Measurements from ENCODE around the gene ABAT.

ABAT gene

DNA sequence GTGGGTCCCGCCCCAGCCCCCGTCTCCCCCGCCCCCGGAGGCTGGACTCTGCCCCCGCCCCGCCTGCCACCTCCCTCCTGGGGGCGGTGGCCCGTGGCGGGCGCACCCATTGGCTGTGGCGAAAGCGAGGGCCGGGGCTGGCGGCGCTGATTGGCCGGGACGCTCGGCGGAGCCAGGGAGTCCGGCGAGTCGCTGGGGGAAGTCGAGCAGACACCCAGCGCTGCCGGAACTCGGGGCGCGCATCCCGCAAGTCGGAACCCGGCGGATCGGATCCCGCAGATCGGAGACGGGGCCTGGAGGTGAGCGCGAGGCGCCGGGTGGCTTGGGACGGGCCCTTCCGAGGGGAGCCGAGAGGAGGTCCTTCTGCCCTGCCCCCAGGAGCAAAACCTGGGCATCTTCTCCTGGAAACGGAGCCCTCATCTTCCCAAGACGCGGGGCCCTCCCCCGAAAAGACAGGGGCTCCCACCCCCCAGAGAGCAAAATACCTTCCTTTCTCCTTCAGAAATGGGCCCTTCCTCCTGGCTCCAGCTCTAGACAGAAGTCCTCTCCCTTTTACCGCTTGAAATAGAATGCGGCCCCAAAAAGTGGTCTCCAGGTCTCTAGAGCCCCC is at the start of gene ABAT:
ABAT (plus strand) TSS at position 205 of the 610 bp plus-strand sequence. CDS start 61,123 bp downstream, outside the sequence.
- DNase-seq: peak; percentile 92

GRCh38 chr16:8625491-8626087 is 48.8 kb upstream of the ABAT start:
- no peak for DNase-seq

DNA sequence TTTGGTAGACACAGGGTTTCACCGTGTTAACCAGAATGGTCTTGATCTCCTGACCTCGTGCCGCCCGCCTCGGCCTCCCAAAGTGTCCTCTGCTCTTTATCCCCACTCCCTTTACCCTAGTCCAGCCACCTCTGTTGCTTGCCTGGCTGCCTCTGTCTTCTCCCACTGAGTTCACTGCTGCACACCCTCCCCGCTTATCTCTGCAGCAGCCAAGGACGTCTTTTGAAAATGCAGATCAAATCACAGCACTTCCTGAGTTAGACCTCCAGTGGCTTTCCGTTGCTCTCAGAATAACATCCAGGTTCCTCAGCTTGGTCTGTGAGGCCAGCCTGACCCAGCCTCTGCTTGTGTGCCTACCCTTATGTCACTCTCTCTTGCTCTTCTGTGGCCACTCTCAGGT is 47.5 kb upstream of the ABAT start:
- no peak for DNase-seq

- DNase-seq: no peak
These were observed 47.0 kb upstream of the ABAT start for GRCh38 chr16:8627456-8627855.

GRCh38 chr16:8628981-8629725 is 45.3 kb upstream of the ABAT start:
- no peak for DNase-seq

DNA sequence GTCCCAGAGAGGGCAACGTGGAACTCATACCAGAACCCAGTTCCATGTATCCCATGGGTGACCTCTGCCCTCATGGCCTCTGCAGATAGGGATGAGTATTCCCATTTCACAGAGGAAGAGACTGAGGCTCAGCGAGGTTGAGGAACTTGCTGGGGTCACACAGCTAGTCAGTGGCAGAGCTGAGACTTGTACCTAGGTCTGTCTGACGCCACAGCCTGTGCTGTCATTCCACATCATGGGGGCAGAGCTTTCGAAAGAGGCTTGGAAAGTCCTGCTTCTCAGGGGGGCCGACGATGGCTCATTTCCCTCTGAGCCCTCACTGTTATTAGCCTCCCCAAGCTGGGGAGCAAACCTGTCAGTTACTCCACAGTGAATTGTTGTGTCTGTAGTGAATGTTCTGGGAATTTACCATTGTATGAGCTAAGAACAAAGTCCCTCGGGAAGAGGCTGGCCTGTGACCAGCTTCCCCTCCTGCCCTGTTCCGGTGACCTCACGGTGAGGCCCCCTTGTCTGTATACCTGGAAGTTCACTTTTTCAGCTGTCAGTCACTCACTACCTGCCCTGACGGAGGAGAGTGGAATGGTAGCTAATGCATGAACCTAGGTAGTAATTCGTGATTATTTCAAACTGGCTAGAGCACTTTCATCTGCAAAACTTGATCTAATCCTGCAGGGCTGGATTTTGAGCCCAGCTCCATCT is 44.0 kb upstream of the ABAT start:
- no peak for DNase-seq

- no peak for DNase-seq
These were observed 43.0 kb upstream of the ABAT start for GRCh38 chr16:8631373-8631772.

DNA sequence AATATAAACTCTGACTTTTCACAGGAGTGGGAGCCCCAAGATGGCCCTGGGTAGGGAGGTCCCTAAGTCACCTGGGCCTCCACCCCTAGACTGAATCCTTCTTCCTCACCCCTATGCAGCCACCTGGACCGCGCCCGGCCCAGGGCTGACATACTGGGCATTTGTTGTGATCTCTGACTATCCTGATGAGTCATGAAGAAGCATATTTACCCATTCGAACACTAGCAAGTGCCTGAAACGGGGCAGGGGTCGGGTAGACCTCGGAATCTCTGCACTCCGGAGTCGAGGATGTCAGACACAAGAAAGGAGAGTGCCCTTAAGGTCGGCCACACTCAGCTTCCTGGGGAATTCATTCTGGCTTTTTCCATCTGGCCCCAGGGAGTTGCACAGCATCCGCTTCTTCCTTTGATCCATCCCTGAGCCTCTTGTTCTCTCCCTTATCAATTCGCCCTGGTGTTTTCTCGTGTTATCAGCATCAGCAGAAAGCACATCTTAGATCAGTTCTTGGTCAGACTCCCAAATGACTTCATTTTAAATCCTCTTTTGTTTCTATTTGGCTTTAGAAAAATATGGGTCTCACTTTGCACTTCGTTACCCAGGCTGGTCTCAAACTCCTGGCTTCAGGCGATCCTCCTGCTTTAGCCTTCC is 42.5 kb upstream of the ABAT start:
- DNase-seq: no peak

DNA sequence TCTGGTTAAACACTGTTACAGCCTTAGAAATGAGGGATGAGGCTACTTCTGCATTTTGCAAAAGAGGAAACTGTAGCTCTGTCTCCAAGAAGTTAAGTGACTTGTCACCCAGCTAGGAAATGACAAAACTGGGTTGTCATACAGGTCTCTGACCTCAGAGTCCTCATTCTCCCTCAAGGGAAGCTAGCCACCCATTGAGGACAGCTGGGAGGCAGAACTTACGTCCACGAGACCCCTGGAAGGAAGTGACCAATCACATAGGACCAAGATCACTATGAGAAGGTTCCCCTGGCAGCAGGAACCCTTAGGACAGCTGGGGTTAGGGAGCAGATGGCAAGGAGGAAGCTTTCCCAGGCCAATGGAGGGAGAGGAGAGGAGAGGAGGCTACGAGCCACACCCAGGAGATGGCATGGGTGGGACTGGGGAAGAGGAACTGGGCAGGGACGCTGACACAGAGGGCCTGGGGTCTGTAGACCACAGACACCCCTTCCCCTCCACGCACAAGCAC is 41.7 kb upstream of the ABAT start:
- DNase-seq: no peak

- DNase-seq: no peak
These were observed 39.3 kb upstream of the ABAT start for GRCh38 chr16:8634991-8635736.

GRCh38 chr16:8639694-8640093 is 34.7 kb upstream of the ABAT start:
- no peak for DNase-seq

- no peak for DNase-seq
These were observed 32.7 kb upstream of the ABAT start for GRCh38 chr16:8641671-8642070.

DNA sequence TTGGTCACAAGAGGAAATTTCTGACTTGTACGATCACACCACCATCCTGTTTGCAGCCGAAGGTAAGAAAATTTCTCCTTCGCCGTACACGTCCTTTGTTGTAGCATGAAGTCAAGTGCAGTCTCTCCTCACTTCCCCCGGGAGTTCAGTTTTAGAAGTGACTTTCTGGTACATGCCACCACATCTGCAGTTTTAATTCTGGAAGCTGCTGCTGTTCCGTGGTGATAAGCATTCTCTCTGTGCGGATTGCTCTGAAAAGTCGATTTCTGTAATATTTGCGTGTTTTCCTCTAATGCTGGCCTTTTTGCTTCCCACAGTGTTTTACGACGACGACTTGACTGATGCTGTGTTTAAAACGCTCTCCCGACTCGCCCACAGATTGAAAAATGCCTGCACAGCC is 32.3 kb upstream of the ABAT start:
- no peak for DNase-seq

GRCh38 chr16:8644211-8645140 is 29.9 kb upstream of the ABAT start:
- DNase-seq: peak; percentile 18

DNA sequence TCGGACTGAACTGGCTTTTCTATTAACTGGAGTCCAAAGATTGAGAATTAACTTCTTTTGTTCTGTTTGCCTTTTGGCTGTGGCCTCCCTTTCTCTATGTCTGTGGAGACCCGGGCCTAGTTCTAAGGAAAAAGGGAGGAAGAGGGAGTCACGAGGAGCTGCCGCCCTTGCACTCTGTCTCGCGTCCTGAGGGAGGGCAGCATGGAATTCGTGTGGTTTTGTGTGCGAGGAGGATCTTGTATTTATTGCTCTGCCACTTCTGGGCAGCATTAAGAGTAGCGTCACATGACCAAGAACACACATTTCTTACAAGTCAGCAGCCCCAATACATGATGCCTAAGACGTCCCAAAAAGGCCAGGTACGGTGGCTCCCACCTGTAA is 29.3 kb upstream of the ABAT start:
- DNase-seq: no peak

DNA sequence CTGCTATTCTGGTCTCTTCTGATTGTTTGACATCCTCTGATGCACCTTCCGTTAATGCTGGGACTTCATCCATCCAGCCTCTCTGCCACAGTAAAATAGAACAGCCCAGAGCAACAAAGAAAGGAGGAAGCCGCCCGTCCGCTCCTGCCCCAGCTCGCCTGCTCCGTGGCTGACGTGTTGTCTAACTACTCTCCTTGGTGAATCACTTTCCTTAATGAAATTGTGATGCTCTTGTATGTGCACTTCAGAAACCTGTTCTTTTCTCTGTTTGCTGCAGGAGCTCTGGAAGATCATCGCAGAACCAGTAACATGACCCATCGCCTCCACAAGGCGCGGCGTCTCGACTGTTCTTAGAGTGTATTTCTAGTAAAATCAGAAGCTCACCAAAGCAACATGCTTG is 28.6 kb upstream of the ABAT start:
- DNase-seq: no peak

GRCh38 chr16:8646326-8647053 is 27.9 kb upstream of the ABAT start:
- DNase-seq: no peak

DNA sequence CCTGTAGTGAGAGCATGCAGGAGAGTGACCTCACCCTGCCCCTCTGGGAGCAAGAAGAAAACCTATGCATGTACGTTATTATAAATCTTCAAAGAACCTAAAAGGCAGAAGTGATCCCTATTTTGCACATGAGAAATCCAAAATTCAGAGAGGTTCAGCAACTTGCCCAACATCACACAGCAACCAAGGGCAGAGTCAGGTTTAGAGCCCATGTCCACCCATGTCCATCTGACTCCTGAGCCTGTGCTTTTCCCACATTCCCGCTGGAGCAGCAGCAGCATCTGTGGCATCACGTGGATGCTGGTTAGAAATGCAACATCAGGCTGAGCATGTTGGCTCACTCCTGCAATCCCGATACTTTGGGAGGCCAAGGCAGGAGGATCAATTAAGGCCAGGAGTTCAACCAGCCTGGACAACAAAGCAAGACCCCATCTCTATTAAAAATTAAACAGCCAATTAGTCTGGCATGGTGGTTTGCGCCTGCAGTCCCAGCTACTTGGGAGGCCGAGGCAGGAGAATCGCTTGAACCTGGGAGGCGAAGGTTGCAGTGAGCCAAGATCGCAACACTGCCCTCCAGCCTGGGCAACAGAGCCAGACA is 26.6 kb upstream of the ABAT start:
- DNase-seq: no peak

DNA sequence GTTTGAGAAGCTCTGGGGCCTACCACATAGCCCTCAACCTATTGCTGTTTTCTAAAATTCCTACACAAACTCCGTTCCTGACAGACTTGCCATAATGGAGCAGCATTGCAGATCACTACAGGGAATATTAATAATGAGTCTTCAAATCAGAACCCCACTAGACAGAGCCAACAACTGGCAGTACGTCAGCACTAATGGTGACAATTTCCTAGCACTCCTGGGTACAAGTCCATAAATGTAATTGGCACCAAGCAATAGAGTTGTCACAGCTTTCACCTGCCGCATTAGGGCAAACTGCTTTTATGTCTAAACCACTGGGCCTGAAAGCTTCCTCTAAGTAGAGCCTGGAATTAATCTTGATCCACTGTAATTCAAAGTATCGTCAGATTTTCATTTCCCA is 25.5 kb upstream of the ABAT start:
- no peak for DNase-seq
